Ovary (tissue), 9 donors: ENCODE data around the gene SPOCK1. TPM values are rescaled to one million over a fixed set of nuclear protein-coding genes. Genes with fewer than 3 reads are reported as not detected.
A peak's percentile ranks its signal among the peaks of the same experiment; 100 is the strongest.

Experiments
- DNase-seq, 5 donors: peaks; one replicate each; pipeline ENCODE4 v3.0.0-alpha.2; 2019 to 2020
- H3K27ac ChIP-seq, 2 donors: fragments of 200-600 bp; one replicate each; pipeline versions ENCODE4 v1.5.1 to v1.8.0; 2019 to 2022
- H3K27me3 ChIP-seq: fragments of 200-600 bp; one replicate; pipeline ENCODE4 v1.8.0; 2022
- H3K36me3 ChIP-seq: fragments of 200-600 bp; sonication (generic); one replicate; pipeline ENCODE4 v1.5.1; 2019
- H3K4me1 ChIP-seq: one replicate; pipeline ENCODE4 v1.8.1; 2013; ENCODE audit warnings: mild to moderate bottlenecking, moderate library complexity; ENCODE audit not compliant: insufficient read depth
- H3K4me3 ChIP-seq: fragments of 200-600 bp; sonication (generic); one replicate; pipeline ENCODE4 v1.5.1; 2017
- H3K9me3 ChIP-seq, 2 donors: fragments of 200-600 bp in 1 of 2; sonication (generic) in 1 of 2; one replicate each; pipeline versions ENCODE4 v1.5.1 to v1.8.1; 2013 to 2019; ENCODE audit warnings: mild to moderate bottlenecking in 1 of 2, moderate library complexity in 1 of 2
- EP300 ChIP-seq: sonication (generic); formaldehyde crosslinking; IDR thresholded peaks from one replicate; pipeline ENCODE4 v1.6.1; 2017; ENCODE audit warnings: antibody characterized with exemption
- POLR2A ChIP-seq: fragments of 450-650 bp; IDR thresholded peaks from one replicate; pipeline ENCODE4 v1.6.1; 2017; ENCODE audit warnings: antibody characterized with exemption, mild to moderate bottlenecking, moderate library complexity
- WGBS, 3 donors: extraction: QIAGEN DNeasy Blood & Tissue Kit in 1 of 3; methylation state at CpG; one replicate each; pipeline versions ENCODE4 v1.1.5 to v1.1.7; 2013 to 2017; 5-methylcytosine and 5-hydroxymethylcytosine counted together
- intact Hi-C, 4 donors: fragments of 100-400 bp; cut with DNase I; formaldehyde crosslinking; loops; one replicate each; pipeline versions ENCODE4 v1.11.0 to v1.15.1; 2022 to 2023
- polyA plus RNA-seq, 2 donors: library from polyadenylated mRNA; stranded (reverse); fragments of 200-250 nt in 1 of 2; fragments of 350-450 nt in 1 of 2; fragmentation: Illumina TruSeq in 1 of 2; extraction: RNeasy Lipid Tissue Mini Kit (QIAGEN cat#74804) in 1 of 2; gene quantifications; one replicate each; pipeline ENCODE4 v1.2.3, GENCODE V29; 2013 to 2014
- total RNA-seq, 7 donors: library from RNA; depleted of rRNA in 2 of 7; stranded (reverse); fragments of >200 nt in 2 of 7; fragmentation: NEBNext Ultra II Directional in 3 of 7; extraction: Animal tissue kit (Norgen Biotek cat#: 25700) in 3 of 7; gene quantifications; one replicate each; pipeline versions ENCODE4 v1.1.0 to v1.2.4, GENCODE V29; 2016 to 2023
- TF ChIP-seq, protein P1 (sequence below), 3 donors: fragments of 450-650 bp in 2 of 3; fragments of 200-600 bp in 1 of 3; IDR thresholded peaks; one replicate each; pipeline versions ENCODE4 v1.5.1 to v1.8.0; 2016 to 2022; ENCODE audit warnings: antibody characterized with exemption in 3 of 3, mild to moderate bottlenecking in 1 of 3
- donor health status: DM: no; HTN: no; CAD: no; lungs with moderate emphysema.
- donor health status: DM: no; HTN: no; CAD: no.
- donor health status: Bipolar disorder and iron deficiency.
- donor health status: DM: yes; HTN: yes; CAD: no.
- donor health status: DM: no; HTN: no; CAD: no.
- donor health status: DM: yes; HTN: yes; CAD: no.

The SPOCK1 gene
- total and polyA plus RNA-seq, 9 donors: 1.3 to 42.6 (median 10.8) TPM

DNA sequence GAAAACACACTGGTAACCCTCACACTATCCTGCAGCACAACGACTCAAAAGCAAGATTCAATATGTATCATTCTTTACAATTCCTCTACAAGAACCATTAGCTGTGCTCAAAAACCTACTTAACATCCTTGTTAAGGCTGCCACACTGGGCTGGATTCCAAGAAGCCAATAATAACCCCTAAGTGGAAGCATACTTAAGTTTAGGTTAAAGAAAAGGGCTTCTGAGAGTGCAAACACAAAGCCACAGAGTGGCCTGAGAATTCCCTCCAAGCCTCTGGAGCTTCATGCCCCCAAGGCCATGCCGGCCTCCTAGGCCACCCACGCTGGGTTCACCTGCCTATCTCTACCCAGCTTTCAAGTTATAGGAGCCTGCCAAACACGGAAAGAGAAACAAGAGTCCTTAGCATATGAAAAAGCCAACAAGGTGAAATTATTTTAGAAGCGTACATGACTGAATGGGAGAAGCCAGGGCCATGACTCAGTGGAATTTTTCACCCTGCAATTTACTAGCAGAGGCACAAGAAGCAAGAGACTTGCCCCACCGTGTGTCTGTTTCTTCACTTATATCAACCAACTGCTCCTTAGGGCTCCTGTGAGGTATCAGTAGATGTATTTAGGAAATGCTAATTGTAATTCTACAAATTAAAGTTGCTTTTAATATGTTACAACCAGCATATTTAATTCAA, 293.0 kb downstream of the SPOCK1 start:
- Histone ChIP-seq H3K36me3 (no peaks in the 10 kb centered on the region), H3K9me3 (no peaks in the 10 kb centered on the region), H3K4me1 (no peaks in the 10 kb centered on the region), H3K27ac (no peak overlapping the region), H3K4me3 (no peak overlapping the region), H3K27me3 (no peaks in the 10 kb centered on the region)
- no peak for DNase-seq
- TF ChIP-seq EP300 (no peak), POLR2A (no peak)
- TF ChIP-seq, protein P1, sequence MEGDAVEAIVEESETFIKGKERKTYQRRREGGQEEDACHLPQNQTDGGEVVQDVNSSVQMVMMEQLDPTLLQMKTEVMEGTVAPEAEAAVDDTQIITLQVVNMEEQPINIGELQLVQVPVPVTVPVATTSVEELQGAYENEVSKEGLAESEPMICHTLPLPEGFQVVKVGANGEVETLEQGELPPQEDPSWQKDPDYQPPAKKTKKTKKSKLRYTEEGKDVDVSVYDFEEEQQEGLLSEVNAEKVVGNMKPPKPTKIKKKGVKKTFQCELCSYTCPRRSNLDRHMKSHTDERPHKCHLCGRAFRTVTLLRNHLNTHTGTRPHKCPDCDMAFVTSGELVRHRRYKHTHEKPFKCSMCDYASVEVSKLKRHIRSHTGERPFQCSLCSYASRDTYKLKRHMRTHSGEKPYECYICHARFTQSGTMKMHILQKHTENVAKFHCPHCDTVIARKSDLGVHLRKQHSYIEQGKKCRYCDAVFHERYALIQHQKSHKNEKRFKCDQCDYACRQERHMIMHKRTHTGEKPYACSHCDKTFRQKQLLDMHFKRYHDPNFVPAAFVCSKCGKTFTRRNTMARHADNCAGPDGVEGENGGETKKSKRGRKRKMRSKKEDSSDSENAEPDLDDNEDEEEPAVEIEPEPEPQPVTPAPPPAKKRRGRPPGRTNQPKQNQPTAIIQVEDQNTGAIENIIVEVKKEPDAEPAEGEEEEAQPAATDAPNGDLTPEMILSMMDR (IDR thresholded peaks at IDR 0.05): no peak
- intact Hi-C loops: no loop called here
- WGBS, 3 donors: 41 to 65% (median 53%) methylated on average over 6 of the region's 6 CpGs

DNA sequence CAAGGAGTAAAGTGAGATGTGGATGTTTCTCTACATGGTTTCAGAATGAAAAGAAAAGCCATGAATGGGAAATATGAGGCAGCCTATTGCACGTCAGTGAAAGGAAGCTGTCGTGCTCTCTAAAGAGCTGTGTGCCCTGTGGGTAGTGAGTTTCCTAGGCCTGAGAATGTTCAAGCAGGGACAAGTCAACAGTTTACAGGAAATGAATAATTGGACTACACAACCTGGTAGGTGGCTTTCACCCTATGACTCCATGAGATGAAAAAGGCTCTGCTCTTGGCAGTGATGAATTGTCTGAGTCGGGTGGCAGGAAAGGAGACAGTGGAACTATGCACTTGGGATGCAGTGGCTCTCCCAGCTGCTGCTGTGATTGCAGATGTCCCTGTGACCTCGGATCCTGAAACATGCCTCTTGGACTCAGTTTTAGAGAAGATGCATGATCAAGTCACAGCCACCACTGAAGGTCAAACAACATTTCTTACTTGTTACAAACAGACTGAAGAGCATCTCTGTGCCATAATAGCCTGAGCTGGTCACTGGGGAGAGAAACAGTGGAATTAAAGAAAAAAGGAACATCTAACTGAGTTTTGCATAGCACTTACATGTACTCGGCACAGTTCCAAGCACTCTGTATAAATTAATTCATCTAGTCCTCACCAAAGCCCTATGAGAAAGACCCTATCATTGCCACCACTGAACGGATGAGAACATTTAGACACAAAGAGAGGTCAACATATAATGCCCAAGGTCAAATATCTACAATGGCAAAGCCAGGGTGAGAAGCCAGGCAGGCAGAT, 293.7 kb downstream of the SPOCK1 start:
- Histone ChIP-seq H3K4me3 (no peak overlapping the region), H3K27me3 (no peaks in the 10 kb centered on the region), H3K4me1 (no peaks in the 10 kb centered on the region), H3K9me3 (no peaks in the 10 kb centered on the region), H3K36me3 (no peaks in the 10 kb centered on the region), H3K27ac (no peak overlapping the region)
- TF ChIP-seq EP300 (no peak), POLR2A (no peak)
- TF ChIP-seq, protein P1 (IDR thresholded peaks at IDR 0.05): no peak
- no peak for DNase-seq
- 73 to 79% (median 77%) methylated on average over 6 of the region's 6 CpGs for WGBS, 3 donors
- intact Hi-C loops: no loop called here

DNA sequence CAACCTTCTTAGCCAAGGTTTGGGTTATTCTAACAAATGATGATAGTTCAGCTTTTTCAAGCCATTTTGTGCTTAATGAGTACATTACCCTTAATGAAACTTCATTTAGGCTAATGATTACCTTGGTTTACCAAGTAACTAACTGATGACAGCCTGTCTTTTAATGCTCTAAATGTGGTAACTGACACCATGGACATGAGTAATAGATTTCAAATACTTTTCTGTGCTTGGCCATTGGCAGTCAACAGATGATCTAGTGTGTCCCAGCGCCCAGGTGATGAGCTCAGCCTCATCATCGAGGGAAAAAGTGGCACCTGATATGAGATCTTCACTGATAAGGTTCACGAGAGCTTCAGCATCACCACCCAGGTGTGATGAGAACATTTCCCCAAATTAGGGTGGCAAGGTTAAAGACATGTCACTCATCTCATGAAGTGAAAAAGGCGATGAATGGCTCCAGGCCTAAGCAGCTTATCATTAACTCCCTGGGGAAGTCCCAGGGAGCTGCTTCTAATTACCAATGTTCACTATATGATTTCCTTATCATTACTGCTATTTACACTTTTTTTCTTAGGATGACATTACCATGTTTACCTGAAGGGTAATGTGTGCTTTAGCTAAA, 296.0 kb downstream of the SPOCK1 start:
- Histone ChIP-seq H3K27ac (no peak overlapping the region), H3K4me3 (no peak overlapping the region), H3K36me3 (no peaks in the 10 kb centered on the region), H3K27me3 (no peaks in the 10 kb centered on the region), H3K4me1 (no peaks in the 10 kb centered on the region), H3K9me3 (no peaks in the 10 kb centered on the region)
- DNase-seq: no peak
- TF ChIP-seq POLR2A (no peak), EP300 (no peak)
- TF ChIP-seq, protein P1 (IDR thresholded peaks at IDR 0.05): no peak
- intact Hi-C loops: no loop called here
- WGBS, 3 donors: 74 to 80% (median 78%) methylated on average over 4 of the region's 4 CpGs

DNA sequence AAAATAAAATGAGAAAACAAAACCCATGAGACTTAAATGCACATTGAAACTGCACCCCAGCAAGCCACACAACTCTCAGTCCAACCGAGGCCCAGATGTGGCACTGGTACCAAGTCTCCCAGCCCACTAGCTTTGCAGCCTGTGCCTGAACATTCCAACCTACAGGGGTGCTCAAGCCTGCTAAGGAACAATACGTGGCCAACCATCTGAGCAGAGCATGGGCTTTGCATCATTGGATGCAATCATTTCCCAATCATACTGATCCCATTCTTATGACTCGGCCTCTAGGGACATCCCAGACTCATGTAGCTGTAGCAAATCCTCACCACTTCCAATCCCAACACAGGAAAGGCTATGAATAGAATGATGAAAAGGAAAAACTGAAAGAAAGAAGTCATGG, 297.2 kb downstream of the SPOCK1 start:
- peak in 1 of 5 donors; percentile 24 for DNase-seq
- no peaks in the 10 kb centered on the region for H3K36me3 ChIP-seq
- intact Hi-C loops: no loop called here

More for the DNA sequence above, 297.2 kb downstream of the SPOCK1 start:
- Histone ChIP-seq H3K27ac (no peak overlapping the region), H3K4me1 (no peaks in the 10 kb centered on the region), H3K27me3 (no peaks in the 10 kb centered on the region), H3K4me3 (no peak overlapping the region), H3K9me3 (no peaks in the 10 kb centered on the region)
- no peak for TF ChIP-seq EP300
- TF ChIP-seq, protein P1 (IDR thresholded peaks at IDR 0.05): no peak
- TF ChIP-seq POLR2A: no peak
- 69 to 79% (median 69%) methylated on average over 3 of the region's 3 CpGs for WGBS, 3 donors
